Suprapubic skin (tissue), 4 donors: Measurements from ENCODE around the gene ATP4A. TPM values are rescaled to one million over a fixed set of nuclear protein-coding genes. Genes with fewer than 3 reads are reported as not detected.

ENCODE experiments used
- DNase-seq, 2 donors: peaks; one replicate each; pipeline ENCODE4 v3.0.0-alpha.2; 2019; ENCODE audit warnings: low spot score in 2 of 2
- H3K27ac ChIP-seq: fragments of 200-600 bp; sonication (generic); one replicate; pipeline ENCODE4 v1.5.1; 2019
- H3K27me3 ChIP-seq: fragments of 200-600 bp; sonication (generic); one replicate; pipeline ENCODE4 v1.5.1; 2019
- H3K36me3 ChIP-seq: fragments of 200-600 bp; sonication (generic); one replicate; pipeline ENCODE4 v1.5.1; 2019
- H3K4me1 ChIP-seq: fragments of 200-600 bp; sonication (generic); one replicate; pipeline ENCODE4 v1.5.1; 2019
- H3K4me3 ChIP-seq: fragments of 200-600 bp; sonication (generic); one replicate; pipeline ENCODE4 v1.5.1; 2019; ENCODE audit warnings: mild to moderate bottlenecking
- H3K9me3 ChIP-seq: fragments of 200-600 bp; sonication (generic); one replicate; pipeline ENCODE4 v1.5.1; 2019
- CTCF ChIP-seq, 2 donors: fragments of 200-600 bp in 1 of 2; fragments of 450-650 bp in 1 of 2; sonication (generic) in 1 of 2; IDR thresholded peaks; one replicate each; pipeline ENCODE4 v1.5.1; 2016 to 2019; ENCODE audit warnings: antibody characterized with exemption in 2 of 2, mild to moderate bottlenecking in 1 of 2, moderate library complexity in 1 of 2
- EP300 ChIP-seq: sonication (generic); formaldehyde crosslinking; IDR thresholded peaks from one replicate; pipeline ENCODE4 v1.6.1; 2017; ENCODE audit warnings: antibody characterized with exemption
- POLR2A ChIP-seq, 2 donors: fragments of 450-650 bp; IDR thresholded peaks; one replicate each; pipeline ENCODE4 v1.6.1; 2017; ENCODE audit warnings: antibody characterized with exemption in 2 of 2, mild to moderate bottlenecking in 2 of 2, moderate library complexity in 2 of 2
- POLR2AphosphoS5 ChIP-seq, 3 donors: sonication (generic); formaldehyde crosslinking; IDR thresholded peaks; one replicate each; pipeline ENCODE4 v1.6.1; 2017; ENCODE audit warnings: antibody characterized with exemption in 3 of 3
- WGBS: methylation state at CpG from one replicate; pipeline ENCODE4 v1.1.5; 2018; 5-methylcytosine and 5-hydroxymethylcytosine counted together
- total RNA-seq, 4 donors: library from RNA; depleted of rRNA; stranded (reverse); fragments of >200 nt; gene quantifications; one replicate each; pipeline ENCODE4 v1.1.0, GENCODE V29; 2016

ATP4A gene
- total RNA-seq, 4 donors from 2014 or later: not detected

GRCh38 chr19:35533822-35534392, 29.6 kb downstream of the ATP4A start:
- no peak for DNase-seq
- H3K4me1 ChIP-seq: peaks cover 22% of the 10 kb centered on the region
- H3K36me3 ChIP-seq: no peaks in the 10 kb centered on the region
- 40% methylated on average over 1 of the region's 30 CpGs for WGBS
- TF ChIP-seq CTCF (IDR thresholded peaks at IDR 0.05) (no peak), POLR2AphosphoS5 (IDR thresholded peaks at IDR 0.05) (no peak), EP300 (no peak), POLR2A (IDR thresholded peaks at IDR 0.05) (no peak)
- H3K27ac ChIP-seq: no peak overlapping the region
- H3K9me3 ChIP-seq: no peaks in the 10 kb centered on the region
- peak overlapping the region; percentile 26 for H3K4me3 ChIP-seq
- H3K27me3 ChIP-seq: peaks cover 32% of the 10 kb centered on the region

- 57% methylated on average over 33 of the region's 39 CpGs for WGBS
- TF ChIP-seq POLR2AphosphoS5 (IDR thresholded peaks at IDR 0.05) (no peak), EP300 (no peak), CTCF (IDR thresholded peaks at IDR 0.05) (no peak), POLR2A (IDR thresholded peaks at IDR 0.05) (no peak)
- Histone ChIP-seq H3K36me3 (no peaks in the 10 kb centered on the region), H3K9me3 (no peaks in the 10 kb centered on the region), H3K4me3 (peak within 1 kb of the TSS; percentile 26), H3K4me1 (peaks cover 22% of the 10 kb centered on the region), H3K27ac (no peak within 1 kb of the TSS), H3K27me3 (peaks cover 38% of the 10 kb centered on the region)
- DNase-seq: no peak
Observed at GRCh38 chr19:35533201-35533821, 30.1 kb downstream of the ATP4A start, which contains the start of gene GAPDHS. Gene GAPDHS, plus strand, starts transcription at chr19:35533456. Its CDS starts 72 bp downstream, at chr19:35533528.

GRCh38 chr19:35531291-35531690, 32.2 kb downstream of the ATP4A start:
- Histone ChIP-seq H3K27me3 (peaks cover 58% of the 10 kb centered on the region), H3K27ac (no peak overlapping the region)
- WGBS: 50% methylated on average over 6 of the region's 6 CpGs

GRCh38 chr19:35529241-35530218, 33.9 kb downstream of the ATP4A start:
- Histone ChIP-seq H3K27me3 (peaks cover 69% of the 10 kb centered on the region), H3K27ac (peak overlapping the region; percentile 70), H3K4me1 (peaks cover 33% of the 10 kb centered on the region), H3K36me3 (no peaks in the 10 kb centered on the region), H3K9me3 (no peaks in the 10 kb centered on the region), H3K4me3 (no peak overlapping the region)
- TF ChIP-seq EP300 (no peak), POLR2AphosphoS5 (IDR thresholded peaks at IDR 0.05) (no peak), CTCF (IDR thresholded peaks at IDR 0.05) (no peak), POLR2A (IDR thresholded peaks at IDR 0.05) (no peak)
- 41% methylated on average over 14 of the region's 19 CpGs for WGBS
- no peak for DNase-seq

More at GRCh38 chr19:35531291-35531690, 32.2 kb downstream of the ATP4A start:
- Histone ChIP-seq H3K36me3 (no peaks in the 10 kb centered on the region), H3K4me1 (peaks cover 33% of the 10 kb centered on the region), H3K9me3 (no peaks in the 10 kb centered on the region), H3K4me3 (no peak overlapping the region)
- TF ChIP-seq EP300: no peak
- TF ChIP-seq POLR2AphosphoS5 (IDR thresholded peaks at IDR 0.05): no peak
- DNase-seq: no peak

- Histone ChIP-seq H3K36me3 (no peaks in the 10 kb centered on the region), H3K27ac (peak within 1 kb of the TSS; percentile 70), H3K4me3 (peak within 1 kb of the TSS; percentile 29), H3K27me3 (peaks cover 60% of the 10 kb centered on the region), H3K9me3 (no peaks in the 10 kb centered on the region), H3K4me1 (peaks cover 24% of the 10 kb centered on the region)
- 64% methylated on average over 11 of the region's 11 CpGs for WGBS
- no peak for TF ChIP-seq POLR2A (IDR thresholded peaks at IDR 0.05)
- no peak for TF ChIP-seq EP300
- no peak for TF ChIP-seq CTCF (IDR thresholded peaks at IDR 0.05)
- TF ChIP-seq POLR2AphosphoS5 (IDR thresholded peaks at IDR 0.05): no peak
- DNase-seq: no peak
Observed at GRCh38 chr19:35528218-35529038, 35.0 kb downstream of the ATP4A start, which contains the start of gene SBSN. Gene SBSN, minus strand, starts transcription at chr19:35528311. Its CDS starts 30 bp downstream, at chr19:35528281.
